ENCODE measurements around the gene C1orf50.

- TF ChIP-seq CTCF (IDR thresholded peaks at IDR 0.05) (no peak), POLR2AphosphoS5 (IDR thresholded peaks at IDR 0.05) (no peak)
Observed at GRCh38 chr1:42769811-42770210, 2.8 kb downstream of the C1orf50 start.

Data from sigmoid colon (tissue), 4 donors.